Neuron (in vitro differentiated cells): ENCODE measurements around the gene STT3B.

Experiments used
- H2AFZ ChIP-seq: one replicate; pipeline ENCODE4 v1.6.1; 2013; ENCODE audit warnings: low read depth, mild to moderate bottlenecking, inconsistent platforms, low read length, moderate library complexity
- H3K27me3 ChIP-seq: one replicate; pipeline ENCODE4 v1.6.1; 2013; ENCODE audit warnings: low read length; ENCODE audit not compliant: insufficient read depth
- H3K36me3 ChIP-seq: one replicate; pipeline ENCODE4 v1.6.1; 2013; ENCODE audit warnings: low read length; ENCODE audit not compliant: insufficient read depth
- H3K4me1 ChIP-seq: one replicate; pipeline ENCODE4 v1.6.1; 2013; ENCODE audit warnings: low read length; ENCODE audit not compliant: insufficient read depth
- H3K4me3 ChIP-seq: 2 replicates; pipeline ENCODE4 v1.5.1; 2013; ENCODE audit warnings: mild to moderate bottlenecking, low read length, moderate library complexity
- H3K9me3 ChIP-seq: one replicate; pipeline ENCODE4 v1.6.1; 2013; ENCODE audit warnings: low read length

STT3B gene

DNA sequence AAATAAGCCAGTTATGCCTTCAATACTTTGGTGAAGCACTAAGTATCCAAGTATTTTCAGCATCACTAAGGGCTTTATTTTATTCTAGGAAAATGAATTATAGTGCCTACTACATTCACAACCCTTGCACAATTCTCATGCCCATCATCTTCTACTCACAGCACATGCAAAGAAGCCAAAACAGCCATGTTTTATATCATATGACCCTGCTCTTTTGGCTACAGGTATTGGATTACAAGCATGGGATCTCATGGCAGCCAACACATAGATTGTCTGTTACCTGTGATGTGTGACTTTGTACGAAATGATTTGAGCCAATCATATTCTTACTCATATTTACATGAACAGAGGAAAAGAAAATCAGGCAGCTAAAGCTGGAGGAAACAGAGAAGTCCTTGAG lies 38.6 kb downstream of the STT3B start:
- no peaks in the 10 kb centered on the region for H3K4me1 ChIP-seq
- H3K27me3 ChIP-seq = no peaks in the 10 kb centered on the region
- no peaks in the 10 kb centered on the region for H3K9me3 ChIP-seq
- peaks cover 1% of the 10 kb centered on the region for H3K36me3 ChIP-seq
- H2AFZ ChIP-seq = no peak overlapping the region
- no peak overlapping the region for H3K4me3 ChIP-seq

DNA sequence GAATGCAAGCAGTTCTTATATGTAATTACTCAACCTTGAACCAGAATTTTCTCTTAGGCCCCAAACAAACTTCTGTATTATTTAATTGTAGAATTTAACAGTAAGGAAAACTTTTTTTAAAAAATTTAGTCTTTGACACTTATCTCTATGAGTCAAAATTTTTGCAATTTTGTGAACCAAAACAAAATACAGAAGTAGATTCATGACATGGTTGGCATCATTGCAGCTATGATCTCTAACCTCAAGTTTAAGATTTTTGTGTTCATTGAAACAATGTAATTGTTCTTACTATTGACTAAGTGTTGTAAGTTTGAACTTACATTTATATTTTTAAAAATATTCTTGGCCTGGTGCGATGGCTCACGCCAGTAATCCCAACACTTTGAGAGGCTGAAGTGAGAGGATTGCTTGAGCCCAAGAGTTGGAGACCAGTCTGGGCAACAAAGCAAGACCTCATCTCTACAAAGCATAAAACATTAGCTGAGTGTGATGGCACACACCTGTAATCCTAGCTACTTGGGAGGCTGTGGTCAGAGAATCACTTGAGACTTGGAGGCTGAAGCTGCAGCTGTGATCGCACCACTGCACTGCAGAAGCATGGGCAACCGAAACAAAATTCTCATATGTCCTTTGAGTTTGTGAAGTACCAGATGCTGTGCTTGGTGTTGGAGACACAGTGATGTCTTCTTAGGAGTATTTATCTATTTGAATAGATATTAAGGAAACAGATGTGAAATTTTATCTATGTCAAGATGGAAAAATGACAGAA lies 39.7 kb downstream of the STT3B start:
- H3K4me1 ChIP-seq = no peaks in the 10 kb centered on the region
- no peak overlapping the region for H2AFZ ChIP-seq
- no peaks in the 10 kb centered on the region for H3K27me3 ChIP-seq
- no peak overlapping the region for H3K4me3 ChIP-seq
- no peaks in the 10 kb centered on the region for H3K9me3 ChIP-seq
- peaks cover 3% of the 10 kb centered on the region for H3K36me3 ChIP-seq

DNA sequence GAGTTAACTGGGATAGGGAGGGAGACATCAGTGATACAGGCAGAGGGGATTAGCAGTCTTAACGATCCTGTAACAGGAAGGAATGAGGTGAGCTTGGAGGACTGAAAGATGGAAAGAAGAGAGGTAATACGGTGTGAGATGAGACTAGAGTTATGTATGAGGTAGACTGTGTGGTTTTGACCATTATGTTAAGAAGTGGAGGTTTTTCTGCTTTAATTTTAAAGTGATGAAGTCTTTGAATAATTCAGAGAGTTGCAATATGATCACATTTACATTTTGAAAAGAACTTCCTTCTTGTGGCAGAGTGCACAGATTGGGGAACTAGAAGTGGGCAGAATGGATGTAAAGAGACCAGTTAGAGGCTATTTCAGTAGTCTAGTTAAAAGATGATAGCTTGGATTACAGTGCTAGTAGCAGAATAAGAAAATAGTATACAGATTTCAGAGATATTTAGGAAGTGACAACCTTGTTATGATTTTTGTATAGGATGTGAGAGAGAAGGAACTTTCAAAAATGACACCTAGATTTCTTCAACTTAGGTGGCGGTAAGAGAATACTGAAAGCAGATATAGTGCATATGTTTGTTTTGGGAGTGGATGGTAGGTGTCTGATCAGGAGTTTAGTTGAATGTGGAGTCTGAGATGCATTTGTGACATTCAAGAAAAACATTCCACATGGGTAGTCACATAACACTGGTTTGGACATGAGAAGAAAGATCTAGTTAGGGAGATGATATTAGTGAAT lies 40.5 kb downstream of the STT3B start:
- Histone ChIP-seq H3K9me3 (no peaks in the 10 kb centered on the region), H3K4me1 (no peaks in the 10 kb centered on the region), H2AFZ (no peak overlapping the region), H3K36me3 (peaks cover 11% of the 10 kb centered on the region), H3K4me3 (no peak overlapping the region), H3K27me3 (no peaks in the 10 kb centered on the region)

DNA sequence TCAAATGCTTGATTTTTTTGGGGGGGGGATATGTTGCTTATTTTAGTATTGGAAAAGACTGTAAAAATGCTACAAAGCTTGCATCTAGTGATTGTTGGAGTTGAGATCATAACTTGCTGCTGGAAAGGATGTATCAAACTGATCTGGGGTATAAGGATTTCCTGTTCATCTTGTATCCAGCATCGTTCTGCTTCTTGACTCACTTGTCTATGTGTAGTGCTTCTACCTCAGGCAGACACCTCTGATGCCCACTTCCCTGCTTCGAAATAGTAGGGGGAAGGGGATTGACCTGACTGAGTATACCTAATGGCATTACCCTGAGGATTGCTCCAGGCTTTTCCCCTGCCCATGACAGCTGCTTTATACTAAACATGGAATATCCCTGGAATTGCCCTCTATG lies 42.7 kb downstream of the STT3B start:
- Histone ChIP-seq H3K27me3 (no peaks in the 10 kb centered on the region), H2AFZ (no peak overlapping the region), H3K9me3 (peaks cover 4% of the 10 kb centered on the region), H3K36me3 (peaks cover 21% of the 10 kb centered on the region), H3K4me3 (no peak overlapping the region), H3K4me1 (no peaks in the 10 kb centered on the region)

DNA sequence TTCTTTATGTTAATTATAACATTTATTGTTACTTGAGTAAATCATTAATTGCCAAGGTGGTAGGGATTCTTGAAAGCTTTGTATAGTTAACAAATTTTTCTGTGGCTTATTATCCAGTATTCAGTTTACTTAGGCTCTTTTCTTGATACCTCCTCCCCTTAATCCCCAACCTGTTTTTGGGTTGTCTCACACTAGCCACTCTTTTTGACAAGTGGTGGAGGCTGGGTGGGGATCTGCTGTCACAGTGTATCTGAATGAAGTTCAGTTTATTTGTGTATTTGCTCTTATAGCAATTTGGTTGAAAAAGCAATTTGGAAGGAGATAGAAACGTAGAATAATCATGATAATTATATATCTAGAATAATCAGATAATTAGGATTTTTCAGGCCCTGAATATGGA lies 43.8 kb downstream of the STT3B start:
- Histone ChIP-seq H3K9me3 (peaks cover 4% of the 10 kb centered on the region), H2AFZ (no peak overlapping the region), H3K4me1 (no peaks in the 10 kb centered on the region), H3K27me3 (no peaks in the 10 kb centered on the region), H3K4me3 (no peak overlapping the region), H3K36me3 (peaks cover 26% of the 10 kb centered on the region)

DNA sequence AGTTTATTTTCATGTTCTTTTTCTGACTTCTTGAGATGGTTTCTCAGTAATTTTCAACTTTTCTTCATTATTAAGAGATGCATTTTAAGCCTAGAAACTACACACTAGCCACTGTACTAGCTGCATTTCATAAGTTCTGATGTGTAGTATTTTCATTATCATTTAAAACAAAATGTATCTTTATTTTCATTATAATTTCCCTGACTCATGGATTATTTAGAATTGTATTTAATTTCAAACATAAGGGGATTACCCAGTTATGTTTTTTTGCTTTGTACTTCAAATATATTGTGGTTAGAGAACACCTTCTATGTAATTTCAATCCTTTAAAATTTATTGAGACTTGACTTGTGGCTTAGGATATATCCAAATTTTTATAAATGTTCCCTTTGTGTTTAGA lies 44.5 kb downstream of the STT3B start:
- no peak overlapping the region for H2AFZ ChIP-seq
- no peaks in the 10 kb centered on the region for H3K4me1 ChIP-seq
- H3K4me3 ChIP-seq = no peak overlapping the region
- H3K36me3 ChIP-seq = peaks cover 28% of the 10 kb centered on the region
- H3K9me3 ChIP-seq = peaks cover 7% of the 10 kb centered on the region
- no peaks in the 10 kb centered on the region for H3K27me3 ChIP-seq

DNA sequence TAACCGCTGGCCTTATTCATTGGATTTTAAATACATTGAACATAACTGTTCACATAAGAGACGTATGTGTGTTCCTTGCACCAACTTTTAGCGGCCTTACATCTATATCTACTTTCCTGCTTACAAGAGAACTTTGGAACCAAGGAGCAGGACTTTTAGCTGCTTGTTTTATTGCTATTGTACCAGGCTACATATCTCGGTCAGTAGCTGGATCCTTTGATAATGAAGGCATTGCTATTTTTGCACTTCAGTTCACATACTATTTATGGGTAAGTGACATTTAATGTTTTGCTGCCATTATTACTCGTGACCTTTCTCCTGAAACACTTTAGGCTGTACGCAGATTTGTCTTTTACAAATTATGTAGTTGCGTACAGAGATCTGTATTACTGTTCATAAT lies 47.1 kb downstream of the STT3B start:
- Histone ChIP-seq H2AFZ (no peak overlapping the region), H3K36me3 (peaks cover 34% of the 10 kb centered on the region), H3K27me3 (no peaks in the 10 kb centered on the region), H3K4me3 (no peak overlapping the region), H3K9me3 (peaks cover 11% of the 10 kb centered on the region), H3K4me1 (no peaks in the 10 kb centered on the region)

DNA sequence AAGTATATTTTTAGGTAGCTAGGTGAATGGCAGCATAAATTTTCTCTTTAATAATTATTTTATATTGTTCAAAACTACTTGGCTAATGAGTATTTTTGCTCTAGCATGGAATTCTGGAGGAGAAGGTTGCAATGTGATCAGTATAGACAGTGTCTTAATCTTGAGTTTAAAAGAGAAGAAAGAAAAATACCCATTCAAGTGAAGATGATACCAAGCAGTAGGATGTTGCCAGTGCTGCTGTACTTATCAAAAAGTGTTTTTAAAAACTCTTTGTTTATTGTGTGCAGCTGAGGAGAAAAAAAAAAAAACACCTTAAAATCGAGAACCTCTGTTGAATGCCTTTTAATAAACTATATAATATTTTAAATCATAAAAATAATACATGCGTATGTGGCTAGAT lies 47.9 kb downstream of the STT3B start:
- Histone ChIP-seq H2AFZ (no peak overlapping the region), H3K4me3 (no peak overlapping the region), H3K36me3 (peaks cover 34% of the 10 kb centered on the region), H3K27me3 (no peaks in the 10 kb centered on the region), H3K9me3 (peaks cover 11% of the 10 kb centered on the region), H3K4me1 (no peaks in the 10 kb centered on the region)

DNA sequence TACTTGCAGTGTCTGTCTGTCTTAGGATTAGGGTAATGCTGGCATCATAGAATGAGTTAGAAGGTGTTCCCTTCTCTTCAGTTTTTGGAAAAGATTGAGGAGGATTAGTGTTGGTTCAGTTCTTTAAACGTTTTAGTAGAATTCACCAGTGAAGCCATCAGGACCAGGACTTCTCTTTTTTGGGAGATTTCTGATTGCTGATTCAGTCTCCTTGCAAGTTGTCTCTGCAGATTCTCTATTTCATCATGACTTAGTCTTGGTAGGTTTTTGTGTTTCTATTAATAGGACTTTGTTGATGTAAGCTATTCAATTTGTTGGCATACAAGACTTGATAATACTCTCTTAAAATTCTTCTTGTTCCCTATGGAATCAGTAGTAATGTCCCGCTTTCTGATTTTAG lies 48.9 kb downstream of the STT3B start:
- peaks cover 11% of the 10 kb centered on the region for H3K9me3 ChIP-seq
- H3K4me1 ChIP-seq = no peaks in the 10 kb centered on the region
- no peak overlapping the region for H3K4me3 ChIP-seq
- H3K36me3 ChIP-seq = peaks cover 34% of the 10 kb centered on the region
- no peak overlapping the region for H2AFZ ChIP-seq
- no peaks in the 10 kb centered on the region for H3K27me3 ChIP-seq

DNA sequence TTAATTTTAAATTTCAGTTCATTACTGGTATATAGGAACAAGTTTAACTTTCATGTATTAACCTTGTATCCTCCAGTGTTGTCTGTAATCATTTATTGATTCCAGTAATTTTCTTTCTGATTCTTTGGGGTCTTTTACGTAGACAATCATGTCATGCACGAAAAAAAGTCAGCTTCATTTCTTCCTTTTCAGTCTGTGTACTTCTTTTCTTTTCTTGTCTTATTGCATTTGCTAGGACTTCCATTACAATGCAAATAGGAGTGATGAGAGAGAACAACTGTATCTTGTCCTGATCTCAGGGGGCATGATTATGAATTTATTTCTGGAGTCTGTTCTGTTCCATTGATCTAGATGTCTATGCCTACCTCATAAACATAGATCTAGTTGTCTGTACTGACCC lies 56.5 kb downstream of the STT3B start:
- Histone ChIP-seq H3K9me3 (peaks cover 12% of the 10 kb centered on the region), H3K4me1 (no peaks in the 10 kb centered on the region), H3K27me3 (no peaks in the 10 kb centered on the region), H3K4me3 (no peak overlapping the region), H2AFZ (no peak overlapping the region), H3K36me3 (peaks cover 13% of the 10 kb centered on the region)

DNA sequence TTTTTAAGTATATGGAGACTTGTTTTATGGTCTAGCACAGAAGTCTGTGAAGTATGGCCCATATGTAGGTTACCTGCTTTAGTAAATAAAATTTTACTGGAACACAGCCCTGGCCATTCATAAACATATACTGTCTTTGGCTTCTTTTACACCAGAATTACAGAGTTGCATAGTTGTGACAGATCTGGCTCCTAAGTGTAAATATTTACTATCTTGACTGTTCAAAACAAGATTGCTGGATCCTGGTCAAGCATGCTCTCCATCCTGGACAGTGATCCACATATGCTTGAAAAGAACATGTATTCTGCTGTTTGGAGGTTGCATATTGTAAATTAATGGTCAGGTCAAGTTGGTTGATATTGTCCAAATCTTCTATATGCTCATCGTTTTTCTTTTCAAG lies 57.9 kb downstream of the STT3B start:
- H3K4me3 ChIP-seq = no peak overlapping the region
- peaks cover 13% of the 10 kb centered on the region for H3K36me3 ChIP-seq
- no peaks in the 10 kb centered on the region for H3K4me1 ChIP-seq
- H3K9me3 ChIP-seq = peaks cover 15% of the 10 kb centered on the region
- H2AFZ ChIP-seq = no peak overlapping the region
- H3K27me3 ChIP-seq = no peaks in the 10 kb centered on the region

DNA sequence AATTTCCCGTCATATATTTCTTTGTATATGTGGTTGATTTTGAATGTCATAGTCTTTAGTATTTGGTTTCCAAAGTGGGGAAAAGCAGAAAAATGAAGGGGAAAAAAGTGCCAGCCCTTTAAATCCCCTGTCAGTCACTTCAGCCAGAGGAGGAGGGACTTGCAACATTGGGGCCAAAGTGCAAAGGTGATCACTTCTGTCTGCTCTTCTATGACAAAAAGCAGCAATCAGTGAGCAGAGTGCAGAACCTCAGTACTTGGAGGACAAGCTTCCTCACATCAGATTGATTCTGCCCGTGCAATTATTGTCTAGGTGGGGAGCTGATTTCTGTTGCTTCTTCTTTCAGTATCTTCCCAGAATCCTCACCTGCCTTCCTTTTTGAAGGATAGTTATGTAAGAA lies 60.0 kb downstream of the STT3B start:
- Histone ChIP-seq H3K36me3 (peaks cover 10% of the 10 kb centered on the region), H3K4me1 (no peaks in the 10 kb centered on the region), H3K27me3 (no peaks in the 10 kb centered on the region), H3K4me3 (no peak overlapping the region), H3K9me3 (peaks cover 15% of the 10 kb centered on the region), H2AFZ (no peak overlapping the region)

DNA sequence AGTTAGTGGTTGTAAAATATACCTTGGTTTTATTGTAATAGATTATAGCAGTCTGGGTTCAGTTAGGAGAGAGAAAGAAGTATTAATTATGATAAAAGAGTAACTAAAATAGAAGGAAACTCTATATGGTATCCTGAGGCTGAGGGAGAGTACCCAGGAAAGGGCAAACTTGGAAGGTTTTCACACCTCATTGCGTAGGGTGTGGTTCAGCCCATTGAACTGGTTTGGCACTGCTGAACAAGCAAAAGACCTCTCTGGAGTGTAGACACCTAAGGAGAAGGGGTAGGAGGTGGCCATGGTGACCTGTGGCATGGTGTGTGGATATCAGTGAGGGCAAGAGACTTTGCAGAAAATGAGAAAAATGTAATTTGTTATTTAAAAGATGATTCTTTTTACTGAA lies 63.5 kb downstream of the STT3B start:
- no peaks in the 10 kb centered on the region for H3K27me3 ChIP-seq
- peaks cover 7% of the 10 kb centered on the region for H3K36me3 ChIP-seq
- H3K4me3 ChIP-seq = no peak overlapping the region
- peaks cover 5% of the 10 kb centered on the region for H3K9me3 ChIP-seq
- no peaks in the 10 kb centered on the region for H3K4me1 ChIP-seq
- no peak overlapping the region for H2AFZ ChIP-seq
